ENCODE results near the gene HMGCR.
A peak's percentile ranks its signal among the peaks of the same experiment; 100 is the strongest.
"Not testable (repeated sequence)": the region's sequence is repeated elsewhere in the genome, so short reads cannot be mapped to it uniquely, and the experiment has no call there.

Gene HMGCR

DNA sequence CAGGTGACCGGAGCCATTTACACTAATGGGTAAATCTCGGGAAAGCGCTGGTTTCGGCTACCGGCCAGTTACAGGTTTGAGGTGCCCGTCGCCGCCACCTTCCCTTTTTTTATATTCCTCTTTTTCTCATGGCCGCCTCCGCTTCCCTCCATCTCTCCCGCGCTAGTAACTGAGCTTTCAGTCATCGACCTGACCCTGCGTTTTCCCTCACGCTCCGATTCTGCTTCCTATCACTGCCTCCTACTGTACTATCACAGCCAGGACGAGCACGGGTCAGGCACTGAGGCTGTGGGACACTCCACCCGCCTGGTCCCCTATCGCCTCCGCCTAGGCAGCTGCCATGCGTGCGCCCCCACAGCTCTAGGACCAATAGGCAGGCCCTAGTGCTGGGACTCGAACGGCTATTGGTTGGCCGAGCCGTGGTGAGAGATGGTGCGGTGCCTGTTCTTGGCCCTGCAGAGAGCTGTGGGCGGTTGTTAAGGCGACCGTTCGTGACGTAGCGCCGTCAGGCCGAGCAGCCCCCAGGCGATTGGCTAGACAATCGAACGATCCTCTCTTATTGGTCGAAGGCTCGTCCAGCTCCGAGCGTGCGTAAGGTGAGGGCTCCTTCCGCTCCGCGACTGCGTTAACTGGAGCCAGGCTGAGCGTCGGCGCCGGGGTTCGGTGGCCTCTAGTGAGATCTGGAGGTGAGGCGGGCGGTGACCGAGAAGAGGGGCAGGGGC lies at the start of gene HMGCR:
Gene HMGCR (plus strand): TSS at position 606 of the 722 bp plus-strand sequence. CDS start 5,386 bp downstream, outside the sequence.
- peak; percentile 20 for TF ChIP-seq CTCF (IDR thresholded peaks at IDR 0.05; ENCODE audit: control insufficient read depth, insufficient read depth, low read depth, low read length, missing control alignments)
- DNase-seq (ENCODE audit: low read depth), result peak; percentile 98

DNA sequence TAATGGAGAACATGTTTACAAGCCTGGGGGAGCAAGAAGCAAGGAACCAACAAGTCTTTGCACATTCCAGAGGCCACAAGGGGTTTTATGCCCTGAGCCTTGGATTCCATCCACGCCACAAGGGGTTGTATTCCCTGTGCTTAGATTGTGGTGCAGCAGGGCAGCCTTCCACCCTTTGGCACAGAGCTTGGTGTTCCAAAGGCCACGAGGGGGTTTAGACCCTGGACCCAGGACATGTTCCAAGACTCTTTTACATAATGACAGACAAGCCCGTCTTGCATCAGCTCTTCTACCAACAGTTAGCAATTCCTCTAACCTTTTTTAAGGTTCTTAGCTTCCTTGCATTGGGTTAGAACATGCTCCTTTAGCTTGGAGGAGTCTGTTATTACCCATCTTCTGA lies 45.2 kb upstream of the HMGCR start:
- not testable (repeated sequence) for H3K4me3 ChIP-seq (ENCODE audit: control insufficient read depth, low read depth, low read length); DNase-seq (ENCODE audit: low read depth)

More for the DNA sequence above, at the start of gene HMGCR:
- H3K4me3 ChIP-seq (ENCODE audit: control insufficient read depth, low read depth, low read length), result peak within 1 kb of the TSS; percentile 83

DNA sequence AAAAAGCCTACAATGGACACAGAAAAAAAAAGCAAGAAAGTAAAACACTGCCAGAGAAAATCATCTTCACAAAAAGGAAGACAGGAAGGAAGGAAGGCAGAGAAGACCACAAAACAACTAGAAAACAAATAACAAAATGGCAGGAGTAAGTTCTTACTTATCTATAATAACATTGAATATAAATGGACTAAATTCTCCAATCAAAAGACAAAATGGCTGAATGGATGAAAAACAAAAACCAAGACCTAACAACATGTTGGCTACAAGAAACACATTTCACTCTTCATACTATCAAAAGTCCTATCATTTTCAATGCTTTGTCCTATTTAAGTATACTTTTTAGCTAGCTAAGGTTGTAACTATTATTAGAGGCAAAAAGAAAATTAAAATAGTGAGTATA lies 36.9 kb upstream of the HMGCR start:
- no peak for DNase-seq (ENCODE audit: low read depth)
- H3K4me3 ChIP-seq (ENCODE audit: control insufficient read depth, low read depth, low read length), result no peak overlapping the region
- TF ChIP-seq CTCF (IDR thresholded peaks at IDR 0.05; ENCODE audit: control insufficient read depth, insufficient read depth, low read depth, low read length, missing control alignments), result no peak

- DNase-seq (ENCODE audit: low read depth), result no peak
- TF ChIP-seq CTCF (IDR thresholded peaks at IDR 0.05; ENCODE audit: control insufficient read depth, insufficient read depth, low read depth, low read length, missing control alignments), result no peak
- no peak overlapping the region for H3K4me3 ChIP-seq (ENCODE audit: control insufficient read depth, low read depth, low read length)
Observed at GRCh38 chr5:75303419-75303818, 33.6 kb upstream of the HMGCR start.

DNA sequence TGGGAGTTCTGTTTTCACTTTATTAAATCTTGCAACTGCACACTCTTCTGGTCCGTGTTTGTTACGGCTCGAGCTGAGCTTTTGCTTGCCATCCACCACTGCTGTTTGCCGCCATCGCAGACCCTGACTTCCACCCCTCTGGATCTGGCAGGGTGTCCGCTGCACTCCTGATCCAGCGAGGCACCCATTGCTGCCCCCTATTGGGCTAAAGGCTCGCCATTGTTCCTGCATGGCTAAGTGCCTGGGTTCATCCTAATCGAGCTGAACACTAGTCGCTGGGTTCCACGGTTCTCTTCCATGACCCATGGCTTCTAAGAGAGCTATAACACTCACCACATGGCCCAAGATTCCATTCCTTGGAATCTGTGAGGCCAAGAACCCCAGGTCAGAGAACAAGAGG lies 32.5 kb upstream of the HMGCR start:
- not testable (repeated sequence) for H3K4me3 ChIP-seq (ENCODE audit: control insufficient read depth, low read depth, low read length); DNase-seq (ENCODE audit: low read depth)

DNA sequence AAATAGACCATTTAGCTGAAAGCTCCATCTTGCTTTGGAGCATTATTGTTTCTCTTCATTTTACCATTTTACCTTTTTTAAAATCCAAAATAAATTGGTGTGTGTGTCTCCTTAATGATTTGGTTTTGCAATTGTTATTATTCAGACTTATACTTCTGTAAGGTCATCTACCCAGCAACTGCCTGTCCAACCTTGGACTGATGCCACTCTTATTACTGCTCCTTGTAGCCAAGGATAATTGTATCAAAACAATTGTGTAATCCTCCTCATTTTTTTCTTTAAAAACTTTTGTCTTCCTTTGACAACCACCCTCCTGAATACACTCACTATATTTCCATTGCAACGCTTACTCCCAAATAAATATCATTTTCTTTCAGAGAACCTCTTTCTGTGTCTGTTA lies 30.3 kb upstream of the HMGCR start:
- no peak for DNase-seq (ENCODE audit: low read depth)
- H3K4me3 ChIP-seq (ENCODE audit: control insufficient read depth, low read depth, low read length), result no peak overlapping the region
- TF ChIP-seq CTCF (IDR thresholded peaks at IDR 0.05; ENCODE audit: control insufficient read depth, insufficient read depth, low read depth, low read length, missing control alignments), result no peak

DNA sequence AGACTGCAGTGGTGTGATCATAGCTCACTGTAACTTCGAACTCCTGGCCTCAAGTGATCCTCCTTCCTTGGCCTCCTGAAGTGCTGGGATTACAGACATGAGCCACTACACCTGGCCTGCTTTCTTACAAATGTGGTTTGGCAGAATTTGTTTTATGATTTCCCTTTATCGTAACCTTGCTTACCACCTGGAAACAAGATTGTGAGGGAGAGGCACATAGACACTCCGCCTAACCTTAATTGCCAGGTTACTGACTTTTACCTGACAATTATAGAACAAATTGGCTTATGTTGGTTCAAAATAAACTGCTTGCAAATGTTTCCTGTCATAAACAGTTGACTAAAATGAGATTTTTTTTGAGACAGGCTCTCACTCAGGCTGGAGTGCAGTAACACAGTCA lies 26.8 kb upstream of the HMGCR start:
- H3K4me3 ChIP-seq (ENCODE audit: control insufficient read depth, low read depth, low read length), result no peak overlapping the region
- DNase-seq (ENCODE audit: low read depth), result no peak
- no peak for TF ChIP-seq CTCF (IDR thresholded peaks at IDR 0.05; ENCODE audit: control insufficient read depth, insufficient read depth, low read depth, low read length, missing control alignments)

- not testable (repeated sequence) for H3K4me3 ChIP-seq (ENCODE audit: control insufficient read depth, low read depth, low read length); DNase-seq (ENCODE audit: low read depth)
Observed at GRCh38 chr5:75319148-75319547, 17.9 kb upstream of the HMGCR start.

Data from AG09309 (cell line).